ENCODE data around the gene CLSTN2. TPM values are rescaled to one million over a fixed set of nuclear protein-coding genes. Genes with fewer than 3 reads are reported as not detected.

The CLSTN2 gene
- total and polyA plus RNA-seq, 2 of the 8 experiments (the other 6 are each of a cell fraction or from before 2014, with no cell fraction given), result 0.39 to 0.52 TPM

DNA sequence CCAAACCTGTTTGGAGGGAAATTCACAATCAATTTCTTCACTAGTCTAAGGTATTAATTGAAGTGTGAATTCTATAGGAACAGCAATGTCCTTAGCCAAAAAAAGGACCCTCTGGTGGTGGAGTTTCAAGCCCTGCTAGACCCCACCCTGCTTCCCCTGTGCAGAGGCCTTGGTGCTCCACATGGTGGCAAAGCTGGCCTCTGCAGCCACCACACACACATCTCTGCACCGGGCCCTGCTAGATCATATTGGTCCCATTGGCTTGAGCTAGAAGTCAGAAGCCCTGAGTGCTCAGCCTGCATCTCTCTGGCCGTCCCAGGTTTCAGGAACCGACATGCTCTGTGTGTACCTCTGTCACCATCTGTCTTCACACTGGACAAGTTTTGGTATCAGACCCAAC lies 522.0 kb downstream of the CLSTN2 start:
- no peak overlapping the region for H2BK20ac ChIP-seq (ENCODE audit: low read length)
- POLR2A ChIA-PET (ENCODE audit: partially characterized antibody), result no interaction called here
- no peak overlapping the region for H3K14ac ChIP-seq (ENCODE audit: insufficient read length)
- no peaks in the 10 kb centered on the region for H3K36me3 ChIP-seq (ENCODE audit: control insufficient read depth in 2 of 4, insufficient read depth in 4 of 4, low read length in 3 of 4)
- no peaks in the 10 kb centered on the region for H3K79me1 ChIP-seq (ENCODE audit: low read depth, low read length)
- H2BK15ac ChIP-seq (ENCODE audit: low read length), result no peak overlapping the region
- FAIRE-seq (no peak), DNase-seq (ENCODE audit: low read depth in 1 of 2, low spot score in 2 of 2) (no peak)
- no peak overlapping the region for H3K4me3 ChIP-seq (ENCODE audit: extremely low read depth in 1 of 4, insufficient read depth in 2 of 4, low read depth in 3 of 4, low read length in 4 of 4)
- no peaks in the 10 kb centered on the region for H4K20me1 ChIP-seq (replicated peaks in 1 of 2; ENCODE audit: control insufficient read depth in 1 of 2, insufficient read depth in 2 of 2, low read length in 2 of 2)
- H3K9ac ChIP-seq (replicated peaks in 1 of 4; ENCODE audit: extremely low read depth in 1 of 4, low read depth in 3 of 4, low read length in 3 of 4), result no peak overlapping the region
- WGBS, 2 experiments (ENCODE audit: extremely low coverage in 1 of 2, insufficient coverage in 1 of 2, insufficient read length in 1 of 2, insufficient replicate concordance in 2 of 2, low coverage in 1 of 2, low lambda C conversion rate in 2 of 2, missing lambda C conversion rate in 1 of 2), result 88% methylated on average over 3 of the region's 3 CpGs; no CpG with 5 or more reads in 1 of the 2 experiments
- H4K8ac ChIP-seq (ENCODE audit: extremely low read depth, insufficient read depth, low read length), result no peak overlapping the region
- H4K5ac ChIP-seq (ENCODE audit: insufficient read length, low read depth, low read length), result no peak overlapping the region
- no peak overlapping the region for H3K56ac ChIP-seq (replicated peaks; ENCODE audit: insufficient read length, low read depth, low read length)
- H3K27ac ChIP-seq (ENCODE audit: low read depth, low read length), result no peak overlapping the region
- H3K27me3 ChIP-seq (replicated peaks in 1 of 4; ENCODE audit: control insufficient read depth in 3 of 4, extremely low read depth in 1 of 4, insufficient read depth in 3 of 4, low read length in 3 of 4), result no peaks in the 10 kb centered on the region
- H3K4ac ChIP-seq (replicated peaks; ENCODE audit: insufficient read length, low read depth, low read length), result no peak overlapping the region
- H2BK12ac ChIP-seq (ENCODE audit: low read depth, low read length), result no peak overlapping the region
- CTCF ChIA-PET (ENCODE audit: partially characterized antibody), result interaction anchor here (1.0 to 1.6 kb wide), 2 partner anchors 43 to 62 kb away, joined by 4 read pairs; no protein-coding TSS in a partner anchor
- H2BK120ac ChIP-seq (replicated peaks; ENCODE audit: low read depth, low read length), result no peak overlapping the region
- no peak overlapping the region for H3K4me2 ChIP-seq (ENCODE audit: insufficient read depth in 1 of 2, low read depth in 2 of 2, low read length in 2 of 2)
- no peaks in the 10 kb centered on the region for H3K23me2 ChIP-seq (ENCODE audit: low read depth, low read length)
- H3K79me2 ChIP-seq (ENCODE audit: control insufficient read depth in 1 of 2, insufficient read depth in 2 of 2, low read length in 2 of 2), result no peaks in the 10 kb centered on the region
- H3K18ac ChIP-seq (ENCODE audit: extremely low read depth, low read length), result no peak overlapping the region
- no peak overlapping the region for H3K23ac ChIP-seq (ENCODE audit: insufficient read length)
- H3K9me3 ChIP-seq (ENCODE audit: insufficient read depth in 2 of 2, low read depth in 1 of 2, low read length in 1 of 2), result no peaks in the 10 kb centered on the region
- no peak overlapping the region for H2BK5ac ChIP-seq (ENCODE audit: low read depth, low read length)
- H3K4me1 ChIP-seq (replicated peaks in 1 of 4; ENCODE audit: control insufficient read depth in 3 of 4, insufficient read depth in 4 of 4, low read length in 3 of 4), result no peaks in the 10 kb centered on the region
- H4K91ac ChIP-seq (replicated peaks; ENCODE audit: insufficient read length, low read length), result peak overlapping the region; percentile 17
- H2AFZ ChIP-seq (ENCODE audit: low read length), result no peak overlapping the region
- H2AK5ac ChIP-seq (ENCODE audit: low read depth, low read length), result no peak overlapping the region
- no peak for TF ChIP-seq TCF12 (IDR thresholded peaks at IDR 0.05; ENCODE audit: low read depth, low read length)
- no peak for TF ChIP-seq ZNF274 (IDR thresholded peaks at IDR 0.05; ENCODE audit: borderline replicate concordance, extremely low read depth, low read length)
- TF ChIP-seq, protein P1, sequence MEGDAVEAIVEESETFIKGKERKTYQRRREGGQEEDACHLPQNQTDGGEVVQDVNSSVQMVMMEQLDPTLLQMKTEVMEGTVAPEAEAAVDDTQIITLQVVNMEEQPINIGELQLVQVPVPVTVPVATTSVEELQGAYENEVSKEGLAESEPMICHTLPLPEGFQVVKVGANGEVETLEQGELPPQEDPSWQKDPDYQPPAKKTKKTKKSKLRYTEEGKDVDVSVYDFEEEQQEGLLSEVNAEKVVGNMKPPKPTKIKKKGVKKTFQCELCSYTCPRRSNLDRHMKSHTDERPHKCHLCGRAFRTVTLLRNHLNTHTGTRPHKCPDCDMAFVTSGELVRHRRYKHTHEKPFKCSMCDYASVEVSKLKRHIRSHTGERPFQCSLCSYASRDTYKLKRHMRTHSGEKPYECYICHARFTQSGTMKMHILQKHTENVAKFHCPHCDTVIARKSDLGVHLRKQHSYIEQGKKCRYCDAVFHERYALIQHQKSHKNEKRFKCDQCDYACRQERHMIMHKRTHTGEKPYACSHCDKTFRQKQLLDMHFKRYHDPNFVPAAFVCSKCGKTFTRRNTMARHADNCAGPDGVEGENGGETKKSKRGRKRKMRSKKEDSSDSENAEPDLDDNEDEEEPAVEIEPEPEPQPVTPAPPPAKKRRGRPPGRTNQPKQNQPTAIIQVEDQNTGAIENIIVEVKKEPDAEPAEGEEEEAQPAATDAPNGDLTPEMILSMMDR (IDR thresholded peaks at IDR 0.05; ENCODE audit: control extremely low read depth in 1 of 3, insufficient read depth in 1 of 3, low read depth in 1 of 3, low read length in 3 of 3), result peak in 2 of 3 experiments; percentile 15 to 37; a peak in 3 of 4 replicates
- TF ChIP-seq FOSL1 (IDR thresholded peaks at IDR 0.05; ENCODE audit: insufficient read depth, low read depth, low read length), result no peak
- TF ChIP-seq, protein P2, sequence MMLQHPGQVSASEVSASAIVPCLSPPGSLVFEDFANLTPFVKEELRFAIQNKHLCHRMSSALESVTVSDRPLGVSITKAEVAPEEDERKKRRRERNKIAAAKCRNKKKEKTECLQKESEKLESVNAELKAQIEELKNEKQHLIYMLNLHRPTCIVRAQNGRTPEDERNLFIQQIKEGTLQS (IDR thresholded peaks at IDR 0.05; ENCODE audit: insufficient read depth, low read depth, low read length), result no peak
- no peak for TF ChIP-seq BRCA1 (IDR thresholded peaks at IDR 0.05; ENCODE audit: low read depth, low read length)
- TF ChIP-seq NANOG (IDR thresholded peaks at IDR 0.05; ENCODE audit: insufficient read depth, low read depth, low read length, poor library complexity, severe bottlenecking), result no peak
- TF ChIP-seq RAD21 (IDR thresholded peaks at IDR 0.05 in 1 of 2, conservative IDR thresholded peaks at IDR 0.05 in 1 of 2; ENCODE audit: low read depth in 2 of 2, low read length in 2 of 2), result peak; percentile 41 to 48
- TF ChIP-seq SUZ12 (IDR thresholded peaks at IDR 0.05; ENCODE audit: low read length), result no peak
- no peak for TF ChIP-seq HDAC6 (IDR thresholded peaks at IDR 0.05; ENCODE audit: low read depth, low read length)

All from H1 (cell line).